GM21367 (cell line): Measurements from ENCODE around the gene MPC1L.
A peak's percentile ranks its signal among the peaks of the same experiment; 100 is the strongest.
"Not testable (repeated sequence)": the region's sequence is repeated elsewhere in the genome, so short reads cannot be mapped to it uniquely, and the experiment has no call there.

Source experiments
- ATAC-seq: cut with Tn5 transposase; IDR thresholded peaks from one replicate; pipeline ENCODE4 v1.9.1; 2021; ENCODE audit not compliant: unreplicated experiment

The MPC1L gene

GRCh38 chrX:40623139-40623536 lies at the start of gene MPC1L:
TSS of gene MPC1L (plus strand) at chrX:40623428. CDS start at chrX:40623566, 138 bp downstream.
- ATAC-seq = no peak

- no peak for ATAC-seq
Measured at GRCh38 chrX:40573763-40574162, 49.5 kb upstream of the MPC1L start.

GRCh38 chrX:40575411-40575810 lies 47.8 kb upstream of the MPC1L start:
- not testable (repeated sequence) for ATAC-seq

GRCh38 chrX:40576291-40576690 lies 46.9 kb upstream of the MPC1L start:
- no peak for ATAC-seq

- no peak for ATAC-seq
Measured at GRCh38 chrX:40578039-40578695, 45.1 kb upstream of the MPC1L start.

- ATAC-seq = no peak
Measured at GRCh38 chrX:40579141-40579540, 44.1 kb upstream of the MPC1L start.

- peak; percentile 40 for ATAC-seq
Measured at GRCh38 chrX:40579900-40580536, 43.2 kb upstream of the MPC1L start.

GRCh38 chrX:40580537-40581335 lies 42.5 kb upstream of the MPC1L start, which contains the start of gene ATP6AP2:
TSS of gene ATP6AP2 (plus strand) at chrX:40580970. CDS start at chrX:40581066, 96 bp downstream.
- ATAC-seq = peak; percentile 94

- ATAC-seq = no peak
Measured at GRCh38 chrX:40581336-40581920, 41.8 kb upstream of the MPC1L start.

- not testable (repeated sequence) for ATAC-seq
Measured at GRCh38 chrX:40582178-40582577, 41.0 kb upstream of the MPC1L start.

GRCh38 chrX:40582811-40583210 lies 40.4 kb upstream of the MPC1L start:
- ATAC-seq = no peak

GRCh38 chrX:40587623-40588022 lies 35.6 kb upstream of the MPC1L start:
- not testable (repeated sequence) for ATAC-seq

- not testable (repeated sequence) for ATAC-seq
Measured at GRCh38 chrX:40589616-40590321, 33.5 kb upstream of the MPC1L start.

- ATAC-seq = no peak
Measured at GRCh38 chrX:40603446-40603845, 19.8 kb upstream of the MPC1L start.

- ATAC-seq = no peak
Measured at GRCh38 chrX:40607381-40607780, 15.8 kb upstream of the MPC1L start.

- no peak for ATAC-seq
Measured at GRCh38 chrX:40612511-40612910, 10.7 kb upstream of the MPC1L start.

- no peak for ATAC-seq
Measured at GRCh38 chrX:40615976-40616375, 7.3 kb upstream of the MPC1L start.

- no peak for ATAC-seq
Measured at GRCh38 chrX:40617566-40617965, 5.7 kb upstream of the MPC1L start.

GRCh38 chrX:40622479-40623138 lies 619 bp upstream of the MPC1L start:
- no peak for ATAC-seq

GRCh38 chrX:40623665-40624064 lies 437 bp downstream of the MPC1L start:
- ATAC-seq = no peak
